CD8-positive, alpha-beta memory T cell (primary cell): ENCODE data around the gene SFMBT1. TPM values are rescaled to one million over a fixed set of nuclear protein-coding genes. Genes with fewer than 3 reads are reported as not detected.
A peak's percentile ranks its signal among the peaks of the same experiment; 100 is the strongest.

Source experiments
- CTCF ChIA-PET: fragments of 350-600 bp; sonication (Branson Sonifier 250); formaldehyde crosslinking; loops from one replicate; lab custom pipeline; 2021; ENCODE audit warnings: antibody characterized with exemption; lab: Charles Lee
- POLR2A ChIA-PET: fragments of 350-600 bp; sonication (Branson Sonifier 250); formaldehyde crosslinking; loops from one replicate; lab custom pipeline; 2021; ENCODE audit warnings: antibody characterized with exemption; lab: Charles Lee
- DNase-seq, 5 donors: peaks; one replicate each; pipeline versions ENCODE4 v3.0.0 to v3.0.0-alpha.2; 2020 to 2022; ENCODE audit warnings: mixed read lengths in 1 of 5
- H3K27ac ChIP-seq: one replicate; pipeline ENCODE4 v1.7.0; 2013; ENCODE audit warnings: low read depth, mild to moderate bottlenecking, low read length, moderate library complexity
- H3K27me3 ChIP-seq: 2 replicates; pipeline ENCODE4 v1.7.0; 2013; ENCODE audit warnings: low read length, mild to moderate bottlenecking; ENCODE audit not compliant: insufficient read depth, poor library complexity, severe bottlenecking
- H3K36me3 ChIP-seq: 2 replicates; pipeline ENCODE4 v1.7.0; 2013; ENCODE audit warnings: mild to moderate bottlenecking, low read length, moderate library complexity; ENCODE audit not compliant: insufficient read depth
- H3K4me1 ChIP-seq: 2 replicates; pipeline ENCODE4 v1.7.0; 2013; ENCODE audit warnings: mild to moderate bottlenecking, low read length, moderate library complexity; ENCODE audit not compliant: insufficient read depth
- H3K4me3 ChIP-seq: 2 replicates; pipeline ENCODE4 v1.7.0; 2013; ENCODE audit warnings: mild to moderate bottlenecking, low read length
- H3K9me3 ChIP-seq: 2 replicates; pipeline ENCODE4 v1.7.0; 2013; ENCODE audit warnings: mild to moderate bottlenecking, low read length
- H3K27ac Mint-ChIP-seq, 8 donors: one replicate each; pipeline ENCODE4 v1.8.0; 2020 to 2021; ENCODE audit warnings: mixed read lengths in 8 of 8, mild to moderate bottlenecking in 6 of 8, inconsistent platforms in 3 of 8, moderate library complexity in 3 of 8
- H3K27me3 Mint-ChIP-seq, 2 donors: one replicate each; pipeline ENCODE4 v1.8.0; 2020 to 2021; ENCODE audit warnings: mixed read lengths in 2 of 2, mild to moderate bottlenecking in 1 of 2, moderate library complexity in 1 of 2
- H3K36me3 Mint-ChIP-seq, 3 donors: one replicate each; pipeline ENCODE4 v1.8.0; 2020 to 2021; ENCODE audit warnings: mixed read lengths in 3 of 3, inconsistent platforms in 1 of 3, mild to moderate bottlenecking in 1 of 3
- H3K4me1 Mint-ChIP-seq, 3 donors: one replicate each; pipeline ENCODE4 v1.8.0; 2020 to 2021; ENCODE audit warnings: mixed read lengths in 3 of 3, inconsistent platforms in 1 of 3, mild to moderate bottlenecking in 1 of 3
- H3K4me3 Mint-ChIP-seq, 7 donors: one replicate each; pipeline ENCODE4 v1.8.0; 2020 to 2021; ENCODE audit warnings: mixed read lengths in 7 of 7, mild to moderate bottlenecking in 6 of 7, moderate library complexity in 4 of 7, inconsistent platforms in 2 of 7
- H3K9me3 Mint-ChIP-seq, 5 donors: one replicate each; pipeline ENCODE4 v1.8.0; 2020 to 2022; ENCODE audit warnings: mixed read lengths in 5 of 5, mild to moderate bottlenecking in 3 of 5, moderate library complexity in 2 of 5, inconsistent platforms in 1 of 5
- polyA plus RNA-seq: library from polyadenylated mRNA; unstranded; fragments of 300-500 nt; fragmentation: Illumina TruSeq; gene quantifications from one replicate; pipeline ENCODE4 v1.2.3, GENCODE V29; 2021
- total RNA-seq, 2 experiments: library from RNA; stranded (reverse); gene quantifications; one replicate each; pipeline ENCODE4 v1.2.3, GENCODE V29; 2021

The SFMBT1 gene
- total and polyA plus RNA-seq, 3 experiments from 2014 or later = 17.0 to 21.0 (median 18.3) TPM

GRCh38 chr3:52998771-52999513 is 46.9 kb downstream of the SFMBT1 start:
- DNase-seq = peak in 1 of 5 donors; percentile 45
- H3K4me3 ChIP-seq = no peak overlapping the region
- no peaks in the 10 kb centered on the region for H3K27me3 Mint-ChIP-seq
- peak overlapping the region in 1 of 8 donors; percentile 29 for H3K27ac Mint-ChIP-seq
- H3K27ac ChIP-seq = no peak overlapping the region
- no peaks in the 10 kb centered on the region for H3K36me3 ChIP-seq
- no peaks in the 10 kb centered on the region for H3K9me3 ChIP-seq
- peaks cover 0 to 7% (median 2%) of the 10 kb centered on the region in 3 donors for H3K36me3 Mint-ChIP-seq
- ChIA-PET POLR2A (no interaction called here), CTCF (interaction anchor here (1.2 kb wide), 1 partner anchor 34 kb away, joined by 3 read pairs; no protein-coding TSS in a partner anchor)
- H3K4me1 ChIP-seq = no peaks in the 10 kb centered on the region
- no peaks in the 10 kb centered on the region for H3K27me3 ChIP-seq
- peaks cover 6 to 18% (median 12%) of the 10 kb centered on the region in 3 donors for H3K4me1 Mint-ChIP-seq
- H3K9me3 Mint-ChIP-seq = no peaks in the 10 kb centered on the region
- H3K4me3 Mint-ChIP-seq = no peak overlapping the region

GRCh38 chr3:52990637-52991036 is 55.2 kb downstream of the SFMBT1 start:
- POLR2A ChIA-PET = no interaction called here
- Histone ChIP-seq H3K9me3 (no peaks in the 10 kb centered on the region), H3K4me3 (no peak overlapping the region), H3K27ac (no peak overlapping the region), H3K4me1 (peaks cover 4% of the 10 kb centered on the region), H3K36me3 (no peaks in the 10 kb centered on the region), H3K27me3 (no peaks in the 10 kb centered on the region)
- no peak for DNase-seq
- H3K4me1 Mint-ChIP-seq = peaks cover 11 to 33% (median 25%) of the 10 kb centered on the region in 3 donors
- H3K4me3 Mint-ChIP-seq = no peak overlapping the region
- CTCF ChIA-PET = no interaction called here
- H3K36me3 Mint-ChIP-seq = no peaks in the 10 kb centered on the region
- no peaks in the 10 kb centered on the region for H3K9me3 Mint-ChIP-seq
- no peak overlapping the region for H3K27ac Mint-ChIP-seq
- H3K27me3 Mint-ChIP-seq = no peaks in the 10 kb centered on the region

- no peaks in the 10 kb centered on the region for H3K36me3 Mint-ChIP-seq
- DNase-seq = no peak
- Histone ChIP-seq H3K36me3 (no peaks in the 10 kb centered on the region), H3K4me1 (peaks cover 29% of the 10 kb centered on the region), H3K27ac (no peak overlapping the region), H3K27me3 (no peaks in the 10 kb centered on the region), H3K9me3 (no peaks in the 10 kb centered on the region), H3K4me3 (no peak overlapping the region)
- H3K9me3 Mint-ChIP-seq = no peaks in the 10 kb centered on the region
- H3K4me3 Mint-ChIP-seq = no peak overlapping the region
- peaks cover 27 to 48% (median 45%) of the 10 kb centered on the region in 3 donors for H3K4me1 Mint-ChIP-seq
- ChIA-PET CTCF (no interaction called here), POLR2A (no interaction called here)
- H3K27ac Mint-ChIP-seq = peak overlapping the region in 1 of 8 donors; percentile 48
- H3K27me3 Mint-ChIP-seq = peaks cover 0 to 1% of the 10 kb centered on the region in 2 donors
Observed at GRCh38 chr3:52986938-52987337, 58.9 kb downstream of the SFMBT1 start.

- Histone ChIP-seq H3K4me1 (peaks cover 29% of the 10 kb centered on the region), H3K27ac (no peak overlapping the region), H3K27me3 (no peaks in the 10 kb centered on the region), H3K9me3 (no peaks in the 10 kb centered on the region), H3K4me3 (no peak overlapping the region), H3K36me3 (no peaks in the 10 kb centered on the region)
- ChIA-PET POLR2A (interaction anchor here (0.6 kb wide), 1 partner anchor 9 kb away, joined by 4 read pairs; no protein-coding TSS in a partner anchor), CTCF (no interaction called here)
- Mint-ChIP-seq H3K4me3 (no peak overlapping the region), H3K36me3 (no peaks in the 10 kb centered on the region), H3K9me3 (no peaks in the 10 kb centered on the region), H3K27me3 (peaks cover 0 to 1% of the 10 kb centered on the region in 2 donors), H3K27ac (peak overlapping the region in 1 of 8 donors; percentile 24), H3K4me1 (peaks cover 28 to 47% (median 41%) of the 10 kb centered on the region in 3 donors)
- no peak for DNase-seq
Observed at GRCh38 chr3:52986049-52986448, 59.8 kb downstream of the SFMBT1 start.

GRCh38 chr3:52983828-52984227 is 62.0 kb downstream of the SFMBT1 start:
- peaks cover 0 to 3% (median 0%) of the 10 kb centered on the region in 3 donors for H3K36me3 Mint-ChIP-seq
- H3K4me1 Mint-ChIP-seq = peaks cover 26 to 37% (median 37%) of the 10 kb centered on the region in 3 donors
- peaks cover 29% of the 10 kb centered on the region for H3K4me1 ChIP-seq
- peaks cover 0 to 1% of the 10 kb centered on the region in 2 donors for H3K27me3 Mint-ChIP-seq
- H3K27me3 ChIP-seq = no peaks in the 10 kb centered on the region
- H3K4me3 Mint-ChIP-seq = peak overlapping the region; percentile 0 to 78 (median 60)
- ChIA-PET POLR2A (interaction anchor here (1.5 kb wide), 1 partner anchor 62 kb away, joined by 4 read pairs; the partner anchor contains the start of gene SFMBT1), CTCF (interaction anchor here (0.8 to 1.1 kb wide), 4 partner anchors 46 to 63 kb away, joined by 3 read pairs; partner anchors contain the start of gene SFMBT1)
- peak overlapping the region; percentile 10 for H3K27ac ChIP-seq
- peak overlapping the region; percentile 38 to 91 (median 74) for H3K27ac Mint-ChIP-seq
- peak overlapping the region; percentile 23 for H3K4me3 ChIP-seq
- H3K36me3 ChIP-seq = no peaks in the 10 kb centered on the region
- DNase-seq = no peak
- no peaks in the 10 kb centered on the region for H3K9me3 Mint-ChIP-seq
- no peaks in the 10 kb centered on the region for H3K9me3 ChIP-seq

GRCh38 chr3:52983336-52983807 is 62.5 kb downstream of the SFMBT1 start:
- Histone ChIP-seq H3K4me1 (peaks cover 29% of the 10 kb centered on the region), H3K4me3 (peak overlapping the region; percentile 23), H3K36me3 (no peaks in the 10 kb centered on the region), H3K9me3 (no peaks in the 10 kb centered on the region), H3K27ac (peak overlapping the region; percentile 10), H3K27me3 (no peaks in the 10 kb centered on the region)
- Mint-ChIP-seq H3K9me3 (no peaks in the 10 kb centered on the region), H3K27me3 (peaks cover 0 to 1% of the 10 kb centered on the region in 2 donors), H3K4me3 (peak overlapping the region; percentile 0 to 78 (median 60)), H3K36me3 (peaks cover 0 to 3% (median 0%) of the 10 kb centered on the region in 3 donors), H3K4me1 (peaks cover 26 to 37% (median 37%) of the 10 kb centered on the region in 3 donors), H3K27ac (peak overlapping the region; percentile 38 to 91 (median 74))
- ChIA-PET POLR2A (interaction anchor here (1.5 kb wide), 1 partner anchor 63 kb away, joined by 4 read pairs; the partner anchor contains the start of gene SFMBT1), CTCF (interaction anchor here (0.8 to 1.1 kb wide), 4 partner anchors 46 to 64 kb away, joined by 3 read pairs; partner anchors contain the start of gene SFMBT1)
- peak in 3 of 5 donors; percentile 66 to 91 (median 74) for DNase-seq

- no peak for DNase-seq
- no peak overlapping the region for H3K4me3 ChIP-seq
- Mint-ChIP-seq H3K36me3 (peaks cover 0 to 3% (median 0%) of the 10 kb centered on the region in 3 donors), H3K9me3 (no peaks in the 10 kb centered on the region), H3K27me3 (peaks cover 0 to 1% of the 10 kb centered on the region in 2 donors), H3K27ac (peak overlapping the region in 7 of 8 donors; percentile 68 to 94 (median 73)), H3K4me1 (peaks cover 26 to 37% (median 37%) of the 10 kb centered on the region in 3 donors), H3K4me3 (peak overlapping the region in 5 of 7 donors; percentile 23 to 42 (median 29))
- H3K9me3 ChIP-seq = no peaks in the 10 kb centered on the region
- H3K4me1 ChIP-seq = peaks cover 29% of the 10 kb centered on the region
- no peak overlapping the region for H3K27ac ChIP-seq
- H3K27me3 ChIP-seq = no peaks in the 10 kb centered on the region
- ChIA-PET CTCF (interaction anchor here (1.1 kb wide), 1 partner anchor 64 kb away, joined by 3 read pairs; no protein-coding TSS in a partner anchor), POLR2A (interaction anchor here (1.5 kb wide), 1 partner anchor 63 kb away, joined by 4 read pairs; the partner anchor contains the start of gene SFMBT1)
- H3K36me3 ChIP-seq = no peaks in the 10 kb centered on the region
Observed at GRCh38 chr3:52982839-52983238, 63.0 kb downstream of the SFMBT1 start.
